Activated T-helper 9 cell treated with anti-CD3 and anti-CD28 coated beads, Interleukin-2, amount 50 U/mL, for 16 hours (primary cell): ENCODE measurements around the gene EPDR1.
"Not testable (repeated sequence)": the region's sequence is repeated elsewhere in the genome, so short reads cannot be mapped to it uniquely, and the experiment has no call there.

Experiments used
- DNase-seq: peaks from one replicate; pipeline ENCODE4 v3.0.0-alpha.2; 2020; ENCODE audit warnings: low read depth

EPDR1 gene

DNA sequence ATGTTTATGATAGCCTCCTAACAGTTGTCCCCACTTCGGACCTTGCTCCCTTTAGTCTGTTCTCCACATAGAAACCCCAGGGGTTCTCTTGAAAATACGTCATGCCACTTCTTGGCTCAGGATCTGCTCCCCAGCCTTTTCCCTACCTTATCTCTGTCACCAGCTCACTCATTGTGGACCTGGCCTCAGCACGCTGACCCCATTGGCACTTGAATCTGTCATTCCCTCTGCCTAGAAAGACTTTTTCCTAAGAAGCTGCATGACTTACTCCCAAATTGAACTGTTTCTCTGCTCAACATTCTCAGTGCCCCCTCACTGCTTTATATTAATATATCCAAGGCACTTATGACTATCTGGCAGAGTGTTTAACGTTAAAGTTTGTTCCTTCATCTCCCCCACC lies 8.4 kb downstream of the EPDR1 start:
- no peak for DNase-seq

GRCh38 chr7:37930226-37930948 lies 9.9 kb downstream of the EPDR1 start:
- DNase-seq = no peak

- DNase-seq = no peak
These were observed 12.1 kb downstream of the EPDR1 start for GRCh38 chr7:37932543-37932942.

- no peak for DNase-seq
These were observed 12.7 kb downstream of the EPDR1 start for GRCh38 chr7:37933018-37933566.

- no peak for DNase-seq
These were observed 22.6 kb downstream of the EPDR1 start for GRCh38 chr7:37942934-37943610.

DNA sequence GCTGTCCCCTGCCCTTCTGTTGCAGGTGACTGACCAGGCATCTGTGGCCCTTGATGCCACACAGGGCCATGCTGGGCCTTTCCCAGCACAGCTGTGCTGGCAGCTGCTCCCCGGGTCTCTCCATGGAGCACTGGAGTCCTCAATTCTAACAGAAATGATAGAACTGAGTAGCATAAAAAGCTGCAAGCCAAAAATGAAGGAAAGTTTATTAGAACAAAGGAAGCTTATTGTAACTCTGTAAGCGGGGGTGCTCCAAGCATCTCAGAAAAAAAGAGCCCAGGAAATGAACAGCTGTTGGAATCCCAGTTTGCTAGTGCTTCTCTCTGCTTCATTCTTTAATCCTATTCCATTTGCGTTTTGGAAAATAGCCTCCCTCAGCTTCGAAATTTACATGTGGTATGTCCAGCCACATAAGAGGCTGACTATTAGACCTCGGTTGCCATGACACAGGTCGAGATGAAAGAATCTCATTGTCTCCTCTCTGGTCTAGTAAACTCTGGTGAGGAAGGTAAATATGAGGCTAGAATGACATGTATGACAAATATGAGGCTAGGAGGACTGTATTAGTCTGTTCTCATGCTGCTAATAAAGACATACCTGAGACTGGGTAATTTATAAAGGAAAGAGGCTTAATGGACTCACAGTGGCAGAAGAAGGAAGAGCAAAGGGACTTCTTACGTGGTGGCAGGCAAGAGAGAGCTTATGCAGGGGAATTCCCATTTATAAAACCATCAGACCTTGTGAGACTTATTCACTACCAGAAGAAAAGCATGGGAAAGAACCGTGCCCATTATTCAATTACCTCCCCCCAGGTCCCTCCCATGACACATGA lies 23.7 kb downstream of the EPDR1 start:
- no peak for DNase-seq

DNA sequence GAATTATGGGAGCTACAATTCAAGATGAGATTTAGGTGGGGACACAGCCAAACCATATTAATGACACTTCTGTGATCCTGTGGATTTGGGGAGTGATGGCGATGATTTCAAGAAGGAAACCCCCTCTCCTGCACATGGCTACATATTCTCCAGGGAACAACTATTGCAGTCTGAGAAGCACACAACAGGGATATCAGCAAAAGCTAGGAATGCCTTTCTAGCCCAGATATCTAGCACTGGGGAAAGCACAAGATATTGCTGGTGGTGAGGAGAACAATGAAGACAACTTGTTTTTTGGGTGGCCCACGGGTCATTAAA lies 24.3 kb downstream of the EPDR1 start:
- no peak for DNase-seq

GRCh38 chr7:37945336-37945735 lies 24.9 kb downstream of the EPDR1 start:
- DNase-seq = no peak

GRCh38 chr7:37947138-37947940 lies 26.9 kb downstream of the EPDR1 start:
- DNase-seq = no peak

GRCh38 chr7:37947941-37948210 lies 27.4 kb downstream of the EPDR1 start:
- no peak for DNase-seq

DNA sequence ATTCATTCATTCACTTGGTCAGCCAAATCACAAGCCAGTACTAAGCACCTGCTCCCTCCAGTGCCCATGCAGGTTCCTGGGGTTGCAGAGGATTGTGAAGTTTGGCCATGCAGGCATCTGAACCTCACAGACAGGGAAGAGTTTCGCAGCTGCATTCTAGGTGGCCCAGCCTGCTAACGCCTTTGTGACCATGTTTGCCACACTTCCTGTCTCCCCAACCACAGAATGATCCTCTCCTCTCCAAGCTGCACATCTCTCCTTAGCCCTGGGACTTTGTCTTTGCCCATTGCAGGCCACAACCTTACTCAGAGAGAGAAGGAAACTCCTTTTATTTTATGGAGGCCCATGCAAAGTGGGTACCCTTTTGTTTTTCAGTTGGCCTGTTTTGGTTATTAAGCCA lies 31.8 kb downstream of the EPDR1 start:
- no peak for DNase-seq

DNA sequence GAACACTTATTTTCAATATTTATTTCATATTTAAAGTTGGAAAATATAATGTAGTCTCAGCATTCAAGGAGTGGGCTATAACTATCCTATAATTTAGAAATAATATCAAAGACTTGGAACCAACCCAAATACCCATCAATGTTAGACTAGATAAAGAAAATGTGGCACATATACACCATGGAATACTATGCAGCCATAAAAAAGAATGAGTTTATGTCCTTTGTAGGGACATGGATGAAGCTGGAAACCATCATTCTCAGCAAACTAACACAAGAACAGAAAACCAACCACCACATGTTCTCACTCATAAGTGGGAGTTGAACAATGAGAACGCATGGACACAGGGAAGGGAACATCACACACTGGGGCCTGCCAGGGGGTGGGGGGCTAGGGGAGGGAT lies 33.8 kb downstream of the EPDR1 start:
- not testable (repeated sequence) for DNase-seq

- DNase-seq = no peak
These were observed 36.4 kb downstream of the EPDR1 start for GRCh38 chr7:37956791-37957190.

DNA sequence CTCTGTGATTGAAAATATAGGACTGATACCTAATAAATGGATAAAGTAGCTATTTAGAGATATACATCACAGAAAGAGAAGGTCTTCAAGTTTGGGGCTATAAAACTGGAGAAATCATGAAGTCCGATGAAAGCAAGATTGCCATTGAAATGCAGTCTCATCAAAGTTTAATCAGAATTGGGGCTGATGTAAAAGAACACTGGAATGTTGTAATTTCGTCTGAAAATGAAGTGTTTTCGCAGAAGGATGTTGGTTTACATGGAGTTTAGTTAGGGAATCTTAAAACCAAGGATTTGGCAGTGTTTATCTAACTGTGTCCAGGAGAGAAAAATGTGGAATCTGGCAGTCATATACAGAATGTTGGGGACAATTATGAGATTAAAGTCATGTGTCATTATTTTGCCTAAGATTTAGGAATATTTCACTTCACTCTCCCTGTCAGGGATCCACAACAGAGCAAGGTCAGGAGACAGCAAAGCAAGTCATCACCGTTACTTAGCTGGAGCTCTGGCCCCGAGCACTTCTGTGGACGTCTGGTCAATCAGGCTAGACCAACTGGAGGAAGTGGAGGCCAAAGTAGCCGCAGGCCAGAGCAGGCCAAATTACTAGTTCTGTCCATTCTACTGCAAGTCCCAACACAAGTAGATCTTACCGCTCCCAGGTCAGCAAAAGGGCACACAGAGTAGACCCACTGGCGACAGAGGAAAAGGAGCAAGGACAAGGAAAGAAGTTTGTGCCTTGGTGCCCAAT lies 37.0 kb downstream of the EPDR1 start:
- DNase-seq = no peak

GRCh38 chr7:37960483-37960882 lies 40.0 kb downstream of the EPDR1 start:
- no peak for DNase-seq

DNA sequence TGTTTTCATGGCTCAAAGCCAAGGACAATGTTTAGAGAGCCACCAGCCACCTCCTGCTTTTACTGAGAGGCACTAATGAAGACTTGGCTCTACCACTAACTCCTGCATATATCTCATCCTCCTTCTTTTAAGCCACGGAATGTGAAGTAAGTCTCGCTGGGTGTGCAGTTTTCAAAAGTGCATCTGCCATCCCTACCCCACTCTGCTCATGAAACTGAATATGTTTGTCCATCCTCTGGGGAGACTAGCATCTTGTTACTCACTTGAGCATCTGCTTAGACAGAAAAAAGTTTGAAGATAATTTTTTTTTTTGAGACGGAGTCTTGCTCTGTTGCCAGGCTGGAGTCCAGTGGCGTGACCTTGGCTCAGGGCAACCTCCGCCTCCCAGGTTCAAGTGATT lies 40.8 kb downstream of the EPDR1 start:
- no peak for DNase-seq

GRCh38 chr7:37964196-37964595 lies 43.8 kb downstream of the EPDR1 start:
- no peak for DNase-seq

- no peak for DNase-seq
These were observed 49.8 kb downstream of the EPDR1 start for GRCh38 chr7:37970211-37970610.

DNA sequence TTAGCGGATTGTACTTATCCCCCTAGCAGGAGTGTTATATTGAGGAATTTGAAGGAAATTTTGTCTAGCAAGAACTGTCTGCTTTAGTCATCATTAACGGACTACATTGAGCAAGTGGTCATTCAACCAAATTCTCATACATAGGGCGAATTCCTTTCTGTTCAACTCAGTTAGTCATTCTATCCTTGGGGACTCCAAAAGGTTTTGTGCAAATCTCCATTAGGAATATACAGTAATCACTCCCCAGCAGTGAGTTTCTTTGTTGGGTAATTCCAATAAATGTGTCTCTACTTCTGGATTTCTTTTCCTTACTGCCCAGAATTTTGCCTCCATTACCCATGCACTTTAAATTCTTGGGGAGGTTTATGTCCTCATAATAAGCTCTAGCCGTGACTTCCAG lies 51.1 kb downstream of the EPDR1 start:
- DNase-seq = no peak

- no peak for DNase-seq
These were observed 53.5 kb downstream of the EPDR1 start for GRCh38 chr7:37973915-37974314.

- DNase-seq = no peak
These were observed 54.3 kb downstream of the EPDR1 start for GRCh38 chr7:37974711-37975110.

DNA sequence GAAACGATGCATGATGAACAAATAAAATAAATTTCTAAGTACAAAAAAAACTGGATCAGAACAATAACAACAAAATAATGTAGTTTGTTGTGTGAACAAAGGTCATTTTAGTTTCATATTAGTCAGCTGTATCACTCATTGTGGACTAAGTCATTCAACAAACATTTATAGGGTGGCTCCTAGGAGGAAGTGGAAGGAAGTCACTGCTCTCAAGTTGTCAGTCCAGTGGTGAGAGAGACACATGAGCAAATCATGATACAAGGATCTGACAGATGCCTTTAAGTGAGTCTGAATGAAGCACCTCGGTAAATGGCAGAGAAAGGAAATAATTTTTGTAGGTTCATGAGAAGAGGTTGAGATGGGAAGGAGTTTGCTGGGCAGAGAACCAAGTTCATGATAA lies 56.8 kb downstream of the EPDR1 start:
- no peak for DNase-seq
